KOPT-K1 (cell line): ENCODE results near the gene TRIP10.
"Not testable (repeated sequence)": the region's sequence is repeated elsewhere in the genome, so short reads cannot be mapped to it uniquely, and the experiment has no call there.

Experiments
- H3K27ac ChIP-seq: fragments of 200-600 bp; sonication (generic); 2 replicates; pipeline ENCODE4 v1.5.1; 2016; ENCODE audit warnings: antibody characterized with exemption, mild to moderate bottlenecking, low read depth, low read length; ENCODE audit not compliant: poor library complexity, severe bottlenecking
- H3K36me3 ChIP-seq: fragments of 200-600 bp; sonication (generic); 2 replicates; pipeline ENCODE4 v1.5.1; 2017; ENCODE audit warnings: antibody characterized with exemption, mild to moderate bottlenecking, low read length, moderate library complexity; ENCODE audit not compliant: insufficient read depth
- H3K9me3 ChIP-seq: fragments of 200-600 bp; sonication (generic); 2 replicates; pipeline ENCODE4 v1.5.1; 2017; ENCODE audit warnings: antibody characterized with exemption, low read length, mild to moderate bottlenecking; ENCODE audit not compliant: insufficient read depth, poor library complexity, severe bottlenecking

TRIP10 gene

DNA sequence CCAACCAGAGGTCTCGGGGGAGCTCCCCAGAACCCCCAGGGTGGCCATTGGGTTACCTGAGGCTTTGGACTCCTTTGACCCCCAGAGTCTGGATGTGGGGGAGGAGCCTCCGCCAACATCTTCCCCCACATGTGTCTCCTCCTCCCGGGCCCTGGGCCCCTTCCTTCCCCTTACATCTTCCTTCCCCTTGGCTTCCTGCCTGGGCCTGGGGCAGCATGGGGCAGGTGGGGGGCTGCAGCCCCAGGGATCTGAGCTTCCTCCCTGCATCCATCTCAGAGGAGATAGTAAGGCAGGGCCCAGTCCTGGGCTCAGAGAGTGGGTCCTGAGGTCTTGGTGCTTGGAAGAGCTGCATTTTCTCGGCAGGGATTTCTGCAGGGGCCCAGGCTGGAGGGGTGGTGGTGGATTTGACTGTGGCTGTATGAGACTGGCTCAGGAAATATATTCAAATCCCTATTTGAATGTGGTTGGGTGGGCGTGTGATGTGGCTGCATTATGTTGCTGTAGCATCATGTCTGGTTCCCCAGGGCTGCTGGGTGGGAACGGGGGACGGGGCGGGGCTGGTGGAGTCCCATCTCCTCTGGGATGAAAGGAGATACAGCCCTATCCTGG lies 33.9 kb downstream of the TRIP10 start:
- Histone ChIP-seq H3K27ac (peak overlapping the region; percentile 96), H3K36me3 (peaks cover 37% of the 10 kb centered on the region), H3K9me3 (no peaks in the 10 kb centered on the region)

GRCh38 chr19:6774821-6775707 lies 35.6 kb downstream of the TRIP10 start:
- H3K36me3 ChIP-seq = peaks cover 48% of the 10 kb centered on the region
- H3K27ac ChIP-seq = no peak overlapping the region
- H3K9me3 ChIP-seq = no peaks in the 10 kb centered on the region

DNA sequence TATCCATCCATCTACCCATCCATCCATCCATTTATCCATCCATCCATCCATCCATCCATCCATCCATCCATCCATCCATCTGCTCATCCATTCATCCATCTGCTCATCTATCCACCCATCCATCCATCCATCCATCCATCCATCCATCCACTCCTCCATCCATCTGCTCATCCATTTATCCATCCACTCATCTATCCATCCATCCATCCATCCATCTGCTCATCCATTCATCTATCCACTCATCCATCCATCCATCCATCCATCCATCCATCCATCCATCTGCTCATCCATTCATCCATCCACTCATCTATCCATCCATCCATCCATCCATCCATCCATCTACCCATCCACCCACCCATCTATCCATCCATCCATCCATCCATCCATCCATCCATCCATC lies 36.6 kb downstream of the TRIP10 start:
- H3K36me3 ChIP-seq = peaks cover 58% of the 10 kb centered on the region
- not testable (repeated sequence) for H3K9me3 ChIP-seq, H3K27ac ChIP-seq

DNA sequence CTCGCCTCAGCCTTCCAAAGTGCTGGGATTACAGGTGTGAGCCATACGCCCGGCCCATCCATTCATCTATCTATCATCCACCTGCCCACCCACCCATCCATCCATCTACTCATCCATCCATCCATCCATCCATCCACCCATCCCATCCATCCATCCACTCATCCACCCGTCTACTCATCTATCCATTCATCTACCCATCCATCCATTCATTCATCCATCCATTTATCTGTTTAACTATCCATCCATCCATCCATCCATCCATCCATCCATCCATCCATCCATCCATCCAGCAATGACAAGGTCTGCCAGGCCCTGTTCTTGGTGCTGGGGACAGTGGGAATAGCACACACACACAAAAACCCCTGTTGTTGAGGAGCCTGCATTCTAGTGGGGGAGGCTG lies 37.5 kb downstream of the TRIP10 start:
- Histone ChIP-seq H3K36me3 (peaks cover 68% of the 10 kb centered on the region), H3K27ac (peak overlapping the region; percentile 44), H3K9me3 (no peaks in the 10 kb centered on the region)

GRCh38 chr19:6777434-6777833 lies 38.0 kb downstream of the TRIP10 start:
- Histone ChIP-seq H3K27ac (peak overlapping the region; percentile 44), H3K9me3 (no peaks in the 10 kb centered on the region), H3K36me3 (peaks cover 72% of the 10 kb centered on the region)

- Histone ChIP-seq H3K27ac (peak overlapping the region; percentile 44), H3K9me3 (no peaks in the 10 kb centered on the region), H3K36me3 (peaks cover 81% of the 10 kb centered on the region)
Observed at GRCh38 chr19:6778386-6778785, 38.9 kb downstream of the TRIP10 start.

DNA sequence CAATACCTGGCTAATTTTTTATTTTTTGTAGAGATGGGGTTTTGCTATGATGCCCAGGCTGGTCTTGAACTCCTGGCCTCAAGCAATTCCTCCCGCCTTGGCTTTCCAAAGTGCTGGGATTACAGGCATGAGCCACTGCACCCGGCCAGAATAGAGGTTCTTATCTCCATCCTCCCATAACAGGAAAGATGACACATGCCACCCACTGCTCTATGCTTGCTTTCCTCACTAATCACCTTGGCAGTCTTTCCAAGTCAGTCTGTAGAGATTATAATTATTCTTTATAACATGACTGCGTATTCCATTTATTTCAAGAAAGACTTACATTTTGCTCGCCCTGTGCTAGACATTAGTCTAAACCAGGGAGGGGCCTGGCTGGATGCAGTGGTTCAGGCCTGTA lies 39.7 kb downstream of the TRIP10 start:
- Histone ChIP-seq H3K27ac (no peak overlapping the region), H3K9me3 (no peaks in the 10 kb centered on the region), H3K36me3 (peaks cover 90% of the 10 kb centered on the region)

DNA sequence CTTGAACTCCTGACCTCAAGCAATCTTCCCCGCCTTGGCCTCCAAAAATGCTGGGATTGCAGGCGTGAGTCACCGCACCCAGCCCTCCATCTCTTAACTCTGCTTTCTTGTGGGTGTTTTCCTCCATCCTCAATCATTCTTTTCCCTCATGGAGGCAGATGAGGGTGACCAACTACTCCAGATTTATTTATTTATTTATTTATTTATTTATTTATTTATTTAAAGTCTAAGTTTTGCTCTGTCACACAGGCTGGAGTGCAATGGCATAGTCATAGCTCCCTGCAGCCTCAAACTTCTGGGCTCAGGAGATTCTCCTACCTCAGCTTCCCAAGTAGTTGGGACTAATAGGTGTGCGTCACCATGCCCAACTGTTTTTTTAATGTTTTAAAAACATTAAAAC lies 47.9 kb downstream of the TRIP10 start:
- no peak overlapping the region for H3K27ac ChIP-seq
- no peaks in the 10 kb centered on the region for H3K9me3 ChIP-seq
- peaks cover 91% of the 10 kb centered on the region for H3K36me3 ChIP-seq

GRCh38 chr19:6788896-6789295 lies 49.4 kb downstream of the TRIP10 start:
- peaks cover 91% of the 10 kb centered on the region for H3K36me3 ChIP-seq

GRCh38 chr19:6790194-6791128 lies 51.0 kb downstream of the TRIP10 start:
- Histone ChIP-seq H3K27ac (no peak overlapping the region), H3K36me3 (peaks cover 90% of the 10 kb centered on the region)

More at GRCh38 chr19:6788896-6789295, 49.4 kb downstream of the TRIP10 start:
- Histone ChIP-seq H3K27ac (no peak overlapping the region), H3K9me3 (no peaks in the 10 kb centered on the region)

DNA sequence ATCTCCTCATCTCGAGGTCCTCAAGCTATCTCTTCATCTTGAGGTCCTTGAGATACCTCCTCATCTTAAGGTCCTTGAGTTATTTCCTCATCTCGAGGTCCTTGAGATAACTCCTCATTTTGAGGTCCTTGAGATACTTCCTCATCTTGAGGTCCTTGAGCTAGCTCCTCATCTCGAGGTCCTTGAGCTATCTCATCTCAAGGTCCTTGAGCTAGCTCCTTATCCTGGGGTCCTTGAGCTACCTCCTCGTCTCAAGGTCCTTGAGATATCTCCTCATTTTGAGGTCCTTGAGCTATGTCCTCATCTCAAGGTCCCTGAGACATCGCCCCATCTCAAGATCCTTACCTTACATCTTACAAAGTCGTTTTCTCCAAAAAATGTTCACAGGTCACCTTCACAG lies 51.8 kb downstream of the TRIP10 start:
- Histone ChIP-seq H3K9me3 (no peaks in the 10 kb centered on the region), H3K36me3 (peaks cover 90% of the 10 kb centered on the region), H3K27ac (no peak overlapping the region)

More at GRCh38 chr19:6790194-6791128, 51.0 kb downstream of the TRIP10 start:
- H3K9me3 ChIP-seq = no peaks in the 10 kb centered on the region

GRCh38 chr19:6793411-6793810 lies 53.9 kb downstream of the TRIP10 start:
- H3K9me3 ChIP-seq = no peaks in the 10 kb centered on the region
- H3K27ac ChIP-seq = no peak overlapping the region
- H3K36me3 ChIP-seq = peaks cover 80% of the 10 kb centered on the region

- Histone ChIP-seq H3K36me3 (peaks cover 75% of the 10 kb centered on the region), H3K9me3 (no peaks in the 10 kb centered on the region), H3K27ac (no peak overlapping the region)
Observed at GRCh38 chr19:6793973-6794372, 54.5 kb downstream of the TRIP10 start.

DNA sequence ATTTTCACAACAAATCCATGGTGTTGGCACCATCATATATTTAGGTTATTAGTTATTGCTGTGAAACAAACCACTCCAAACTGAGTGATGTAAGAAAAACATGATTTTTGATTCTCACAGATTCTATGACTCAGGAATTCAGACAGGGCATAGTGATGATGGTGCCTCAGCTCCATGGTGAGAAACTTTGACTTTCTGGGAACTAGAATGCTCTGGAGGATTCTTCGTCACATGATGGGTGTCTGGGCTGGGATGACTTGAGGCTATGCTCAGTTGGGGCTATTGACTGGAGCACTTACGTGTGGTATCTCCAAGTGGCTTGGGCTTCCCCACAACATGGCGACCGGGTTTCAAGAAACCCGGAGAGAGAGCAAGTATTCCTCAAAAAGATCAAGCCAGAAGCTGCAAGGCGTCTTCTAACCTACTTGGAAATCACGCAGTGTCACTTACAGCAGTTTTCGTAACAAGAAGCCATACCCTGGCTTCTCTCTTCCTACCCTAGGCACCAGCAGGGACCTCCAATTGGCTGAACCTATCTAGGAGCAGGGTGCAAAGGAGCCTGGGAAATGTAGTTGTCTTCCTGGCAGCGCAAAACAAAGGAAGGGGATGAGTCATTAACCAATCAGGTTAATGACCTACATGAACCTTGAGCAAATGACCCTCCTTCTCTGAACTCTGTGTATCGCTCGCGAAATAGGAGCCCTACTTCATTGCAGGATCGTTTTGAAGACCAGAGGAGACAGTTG lies 55.4 kb downstream of the TRIP10 start:
- Histone ChIP-seq H3K36me3 (peaks cover 66% of the 10 kb centered on the region), H3K9me3 (no peaks in the 10 kb centered on the region), H3K27ac (no peak overlapping the region)
